GM12878 (cell line): Measurements from ENCODE around the gene ANO3. TPM values are rescaled to one million over a fixed set of nuclear protein-coding genes. Genes with fewer than 3 reads are reported as not detected.

Experiments used
- ATAC-seq: fragments of 200-7000 bp; cut with Tn5 transposase; 3 replicates; pipeline ENCODE4 v1.9.1; 2020; ENCODE audit warnings: mild to moderate bottlenecking, moderate library complexity
- BruUV-seq: library from RNA; stranded (reverse); fragments of 400-500 nt; replicated peaks from 2 replicates; lab custom pipeline; 2021; lab: Mats Ljungman, UMichigan
- CTCF ChIA-PET: fragments of 300-600 bp; sonication (Branson Sonifier 250); formaldehyde crosslinking; extraction: SDS; loops from one replicate; lab custom pipeline; 2021; ENCODE audit warnings: inconsistent platforms; lab: Yijun Ruan, JAX
- POLR2A ChIA-PET: fragments of 350-600 bp; formaldehyde crosslinking; extraction: SDS; loops from one replicate; lab custom pipeline; 2021; ENCODE audit warnings: inconsistent platforms; lab: Charles Lee
- RAD21 ChIA-PET: fragments of 300-600 bp; sonication (Branson Sonifier 250); formaldehyde crosslinking; loops from one replicate; lab custom pipeline; 2023; ENCODE audit warnings: antibody characterized with exemption; ENCODE audit not compliant: unreplicated experiment; lab: Charles Lee
- SMC1A ChIA-PET: fragments of 300-600 bp; sonication (Branson Sonifier 250); formaldehyde crosslinking; loops from one replicate; lab custom pipeline; 2023; ENCODE audit not compliant: unreplicated experiment, uncharacterized antibody; lab: Charles Lee
- DNase-seq: peaks from one replicate; pipeline ENCODE4 v3.0.0-alpha.2; 2011; ENCODE audit warnings: low read depth, low spot score
- FAIRE-seq: peaks from 3 replicates; lab custom pipeline; 2011; peaks lifted over from hg19 to GRCh38; lab: Jason Lieb, UNC
- H2AFZ ChIP-seq: 2 replicates; pipeline ENCODE4 v1.6.0; 2011; ENCODE audit warnings: low read depth, low read length, control low read depth; ENCODE audit not compliant: control insufficient read depth
- H3K27ac ChIP-seq: 2 replicates; pipeline ENCODE4 v1.5.1; 2011; ENCODE audit warnings: control low read depth; ENCODE audit not compliant: control insufficient read depth, insufficient read depth
- H3K27me3 ChIP-seq, 2 experiments: replicated peaks in 1 of 2; 2 replicates each; pipeline versions ENCODE4 v1.6.0 to v1.6.1; 2011; ENCODE audit warnings: low read length in 1 of 2; ENCODE audit not compliant: control insufficient read depth in 2 of 2, insufficient read depth in 2 of 2
- H3K36me3 ChIP-seq, 2 experiments: 2 replicates each; pipeline ENCODE4 v1.5.1; 2011; ENCODE audit warnings: low read length in 1 of 2; ENCODE audit not compliant: control insufficient read depth in 2 of 2, insufficient read depth in 2 of 2
- H3K4me1 ChIP-seq: 2 replicates; pipeline ENCODE4 v1.6.1; 2011; ENCODE audit warnings: mild to moderate bottlenecking, low read length, moderate library complexity, mixed read lengths; ENCODE audit not compliant: control insufficient read depth, insufficient read depth
- H3K4me2 ChIP-seq: 2 replicates; pipeline ENCODE4 v1.6.0; 2011; ENCODE audit warnings: control low read depth; ENCODE audit not compliant: control insufficient read depth, insufficient read depth
- H3K4me3 ChIP-seq: fragments of 200-600 bp; sonication (generic); 2 replicates; pipeline ENCODE4 v1.5.1; 2016
- H3K79me2 ChIP-seq: 2 replicates; pipeline ENCODE4 v1.6.0; 2011; ENCODE audit warnings: low read length; ENCODE audit not compliant: control insufficient read depth, insufficient read depth
- H3K9ac ChIP-seq: 2 replicates; pipeline ENCODE4 v1.8.0; 2011; ENCODE audit warnings: low read length, control low read depth, mixed read lengths; ENCODE audit not compliant: control insufficient read depth, insufficient read depth
- H3K9me3 ChIP-seq: replicated peaks from 3 replicates; pipeline ENCODE4 v1.5.1; 2011; ENCODE audit warnings: mild to moderate bottlenecking, low read length; ENCODE audit not compliant: control insufficient read depth, insufficient read depth
- H4K20me1 ChIP-seq: 2 replicates; pipeline ENCODE4 v1.6.0; 2011; ENCODE audit not compliant: control insufficient read depth, insufficient read depth
- BCLAF1 ChIP-seq: fragments of 450-650 bp; IDR thresholded peaks from 2 replicates; pipeline ENCODE4 v1.6.1; 2017; ENCODE audit warnings: antibody characterized with exemption, mild to moderate bottlenecking, moderate library complexity
- CUX1 ChIP-seq: IDR thresholded peaks from 2 replicates; pipeline ENCODE4 v1.6.1; 2012; ENCODE audit warnings: improper control_type of control experiment, low read depth, low read length; ENCODE audit not compliant: insufficient replicate concordance
- EED ChIP-seq: sonication (generic); IDR thresholded peaks from 2 replicates; pipeline ENCODE4 v1.6.1; 2016; ENCODE audit warnings: antibody characterized with exemption, low read depth
- IRF5 ChIP-seq: fragments of 450-650 bp; IDR thresholded peaks from 2 replicates; pipeline ENCODE4 v1.6.1; 2017; ENCODE audit warnings: borderline replicate concordance
- NFIC ChIP-seq: IDR thresholded peaks from 2 replicates; pipeline ENCODE4 v1.6.1; 2012; ENCODE audit warnings: low read depth, mild to moderate bottlenecking, inconsistent platforms, low read length, moderate library complexity
- NR2F1 ChIP-seq: fragments of 450-650 bp; conservative IDR thresholded peaks from 2 replicates; pipeline ENCODE4 v1.6.1; 2017; ENCODE audit warnings: mild to moderate bottlenecking
- RFX5 ChIP-seq: IDR thresholded peaks from 2 replicates; pipeline ENCODE4 v1.6.1; 2011; ENCODE audit warnings: low read depth, low read length, improper control_type of control experiment
- SIX5 ChIP-seq: IDR thresholded peaks from 2 replicates; pipeline ENCODE4 v1.6.1; 2011; ENCODE audit warnings: mild to moderate bottlenecking, low read depth, low read length, moderate library complexity; ENCODE audit not compliant: severe bottlenecking
- ZBTB11 ChIP-seq: fragments of 450-650 bp; formaldehyde crosslinking; IDR thresholded peaks from 2 replicates; pipeline ENCODE4 v1.5.0; 2022; ENCODE audit warnings: mild to moderate bottlenecking, missing genetic modification characterization
- ZNF217 ChIP-seq: fragments of 450-650 bp; IDR thresholded peaks from 2 replicates; pipeline ENCODE4 v1.6.1; 2017; ENCODE audit warnings: antibody characterized with exemption, mild to moderate bottlenecking
- ZSCAN29 ChIP-seq: fragments of 450-650 bp; IDR thresholded peaks from 2 replicates; pipeline ENCODE4 v1.6.1; 2017; ENCODE audit warnings: mild to moderate bottlenecking, moderate library complexity
- WGBS: methylation state at CpG from one replicate; pipeline ENCODE4 v1.1.6; 2016; ENCODE audit warnings: low lambda C conversion rate; ENCODE audit not compliant: insufficient replicate concordance, insufficient coverage; ENCODE audit errors: missing lambda C conversion rate; 5-methylcytosine and 5-hydroxymethylcytosine counted together
- in situ Hi-C: fragments of 300-500 bp; cut with MboI; formaldehyde crosslinking; loops from 9 replicates; pipeline ENCODE4 v1.14.3; 2018; ENCODE audit warnings: mixed read lengths
- intact Hi-C: fragments of 100-400 bp; cut with micrococcal nuclease; formaldehyde crosslinking; loops from one replicate; pipeline ENCODE4 v1.14.2; 2022; ENCODE audit not compliant: unreplicated experiment
- polyA plus RNA-seq, 11 experiments: library from polyadenylated mRNA; depleted of rRNA in 4 of 11; unstranded in 6 of 11; stranded (reverse) in 5 of 11; fragments of >200 nt; fragmentation: Nextera tagmentation in 4 of 11; fragmentation: Illumina TruSeq in 1 of 11; extraction: Ambion mirVana in 4 of 11; extraction: Trizol in 1 of 11; gene quantifications; 1 replicate in 1 of 11; 2 replicates in 10 of 11; pipeline versions ENCODE4 v1.2.1 to v1.2.3, GENCODE V29; 2011 to 2016; ENCODE audit warnings: inconsistent platforms in 2 of 11, missing spikeins in 2 of 11, low read depth in 1 of 11
- total RNA-seq, 4 experiments: library from RNA; depleted of rRNA in 3 of 4; stranded (reverse); fragments of >200 nt in 3 of 4; fragmentation: Illumina TruSeq in 1 of 4; extraction: Trizol in 1 of 4; gene quantifications; 2 replicates each; pipeline versions ENCODE4 v1.2.1 to v1.2.3, GENCODE V29; 2013 to 2021

ANO3 gene
- total and polyA plus RNA-seq, 10 of the 15 experiments (the other 5 are each of a cell fraction or from before 2014, with no cell fraction given) = 0.13 to 5.9 (median 0.44) TPM

GRCh38 chr11:26330262-26330661 is 1.7 kb upstream of the ANO3 start:
- in situ Hi-C loops = no loop called here
- WGBS = 19% methylated on average over 4 of the region's 4 CpGs
- Histone ChIP-seq H3K27ac (no peak overlapping the region), H3K9me3 (no peaks in the 10 kb centered on the region), H2AFZ (no peak overlapping the region), H3K79me2 (no peaks in the 10 kb centered on the region), H3K9ac (no peak overlapping the region), H3K4me3 (no peak overlapping the region), H3K4me2 (no peak overlapping the region), H4K20me1 (no peaks in the 10 kb centered on the region), H3K36me3 (no peaks in the 10 kb centered on the region), H3K4me1 (no peaks in the 10 kb centered on the region), H3K27me3 (peaks cover 2 to 4% of the 10 kb centered on the region in 2 experiments; a peak in 3 of 4 replicates)
- DNase-seq = no peak
- BruUV-seq = no TSS peak
- intact Hi-C loops = loop anchor here (10.0 kb wide), 1 partner anchor 225 kb away; no protein-coding TSS in a partner anchor
- ChIA-PET POLR2A (no interaction called here), RAD21 (no interaction called here), SMC1A (interaction anchor here (0.7 to 2.2 kb wide), 3 partner anchors 21 to 148 kb away, joined by 3 to 4 read pairs (median 4); no protein-coding TSS in a partner anchor), CTCF (interaction anchor here (1.0 kb wide), 1 partner anchor 221 kb away, joined by 4 read pairs; no protein-coding TSS in a partner anchor)
- no peak for ATAC-seq
- FAIRE-seq = no peak
- no peak for TF ChIP-seq RFX5
- TF ChIP-seq ZNF217 = no peak
- no peak for TF ChIP-seq ZSCAN29
- no peak for TF ChIP-seq SIX5
- TF ChIP-seq NR2F1 = no peak
- no peak for TF ChIP-seq EED
- TF ChIP-seq IRF5 = no peak
- TF ChIP-seq NFIC = no peak
- no peak for TF ChIP-seq CUX1
- no peak for TF ChIP-seq BCLAF1
- no peak for TF ChIP-seq ZBTB11
